IMR-90 (cell line): ENCODE measurements around the gene BCS1L. TPM values are rescaled to one million over a fixed set of nuclear protein-coding genes. Genes with fewer than 3 reads are reported as not detected.

Experiments used
- ATAC-seq: fragments of 200-7000 bp; cut with Tn5 transposase; 2 replicates; pipeline ENCODE4 v1.9.1; 2020; ENCODE audit warnings: low read depth, mild to moderate bottlenecking, moderate library complexity
- BruUV-seq: library from RNA; stranded (reverse); fragments of 400-500 nt; replicated peaks from 2 replicates; lab custom pipeline; 2021; lab: Mats Ljungman, UMichigan
- CTCF ChIA-PET: fragments of 300-600 bp; formaldehyde crosslinking; extraction: SDS; loops from one replicate; lab custom pipeline; 2021; ENCODE audit warnings: antibody characterized with exemption; lab: Yijun Ruan, JAX
- POLR2A ChIA-PET: fragments of 300-600 bp; sonication (Branson Sonifier 250); formaldehyde crosslinking; loops from one replicate; lab custom pipeline; 2022; ENCODE audit warnings: antibody characterized with exemption; ENCODE audit not compliant: unreplicated experiment; lab: Charles Lee
- DNase-seq: peaks from one replicate; pipeline ENCODE4 v3.0.0; 2013
- H2AFZ ChIP-seq: replicated peaks from 2 replicates; pipeline ENCODE3; 2013; ENCODE audit warnings: low read length, mild to moderate bottlenecking; ENCODE audit not compliant: poor library complexity
- H2AK5ac ChIP-seq: 2 replicates; pipeline ENCODE4 v1.6.1; 2013; ENCODE audit warnings: low read depth, low read length, inconsistent platforms
- H2AK9ac ChIP-seq: replicated peaks from 2 replicates; pipeline ENCODE3; 2013; ENCODE audit warnings: mild to moderate bottlenecking, low read depth, low read length, moderate library complexity; ENCODE audit not compliant: poor library complexity
- H2BK120ac ChIP-seq: 2 replicates; pipeline ENCODE4 v1.6.1; 2013; ENCODE audit warnings: low read depth, low read length, inconsistent platforms
- H2BK15ac ChIP-seq: 3 replicates; pipeline ENCODE4 v1.6.1; 2013; ENCODE audit warnings: low read depth, low read length, inconsistent platforms
- H2BK20ac ChIP-seq: 2 replicates; pipeline ENCODE4 v1.6.1; 2013; ENCODE audit warnings: low read depth, mild to moderate bottlenecking, inconsistent platforms, low read length, moderate library complexity
- H2BK5ac ChIP-seq: 2 replicates; pipeline ENCODE4 v1.6.1; 2013; ENCODE audit warnings: mild to moderate bottlenecking, low read depth, low read length, inconsistent platforms; ENCODE audit not compliant: poor library complexity, severe bottlenecking
- H3K14ac ChIP-seq: replicated peaks from 2 replicates; pipeline ENCODE4 v1.6.1; 2013; ENCODE audit warnings: low read depth, low read length, inconsistent platforms
- H3K18ac ChIP-seq: 2 replicates; pipeline ENCODE4 v1.6.1; 2013; ENCODE audit warnings: low read depth, low read length, control low read depth
- H3K23ac ChIP-seq: 2 replicates; pipeline ENCODE4 v1.6.1; 2013; ENCODE audit warnings: low read depth, low read length, inconsistent platforms
- H3K27ac ChIP-seq: 2 replicates; pipeline ENCODE4 v1.5.1; 2013; ENCODE audit warnings: mild to moderate bottlenecking, control low read depth, low read length; ENCODE audit not compliant: insufficient read depth
- H3K27me3 ChIP-seq: 2 replicates; pipeline ENCODE4 v1.6.1; 2013; ENCODE audit warnings: low read length; ENCODE audit not compliant: control insufficient read depth, insufficient read depth
- H3K36me3 ChIP-seq: 2 replicates; pipeline ENCODE4 v1.6.1; 2013; ENCODE audit warnings: low read length, mixed read lengths; ENCODE audit not compliant: control insufficient read depth, insufficient read depth
- H3K4ac ChIP-seq: 2 replicates; pipeline ENCODE4 v1.6.1; 2013; ENCODE audit warnings: low read depth, low read length, inconsistent platforms
- H3K4me1 ChIP-seq: 2 replicates; pipeline ENCODE4 v1.6.1; 2013; ENCODE audit warnings: low read length, mixed read lengths; ENCODE audit not compliant: control insufficient read depth, insufficient read depth
- H3K4me2 ChIP-seq: 2 replicates; pipeline ENCODE4 v1.6.1; 2013; ENCODE audit warnings: low read depth, mild to moderate bottlenecking, control low read depth, low read length, moderate library complexity
- H3K4me3 ChIP-seq: 2 replicates; pipeline ENCODE4 v1.5.1; 2013; ENCODE audit warnings: low read depth, mild to moderate bottlenecking, control low read depth, low read length, moderate library complexity; ENCODE audit not compliant: insufficient read depth
- H3K56ac ChIP-seq: 2 replicates; pipeline ENCODE4 v1.6.1; 2013; ENCODE audit warnings: low read length, inconsistent platforms; ENCODE audit not compliant: insufficient read depth; ENCODE audit errors: extremely low read depth
- H3K79me1 ChIP-seq, 2 experiments: 2 replicates each; pipeline ENCODE4 v1.6.1; 2013; ENCODE audit warnings: low read length in 2 of 2, inconsistent platforms in 1 of 2, low read depth in 1 of 2
- H3K9ac ChIP-seq: 2 replicates; pipeline ENCODE4 v1.6.1; 2013; ENCODE audit warnings: low read depth, low read length, control low read depth
- H3K9me1 ChIP-seq: 2 replicates; pipeline ENCODE4 v1.6.1; 2013; ENCODE audit warnings: low read length, inconsistent platforms; ENCODE audit not compliant: insufficient read depth
- H3K9me3 ChIP-seq: 2 replicates; pipeline ENCODE4 v1.6.1; 2013; ENCODE audit warnings: low read length; ENCODE audit not compliant: control insufficient read depth, insufficient read depth
- H4K20me1 ChIP-seq: 2 replicates; pipeline ENCODE4 v1.6.1; 2013; ENCODE audit warnings: low read length, inconsistent platforms; ENCODE audit not compliant: insufficient read depth
- H4K5ac ChIP-seq: 2 replicates; pipeline ENCODE4 v1.6.1; 2013; ENCODE audit warnings: mild to moderate bottlenecking, low read depth, low read length, control low read depth
- H4K8ac ChIP-seq, 2 experiments: 2 replicates each; pipeline ENCODE4 v1.6.1; 2013; ENCODE audit warnings: low read depth in 2 of 2, low read length in 2 of 2, control low read depth in 1 of 2, inconsistent platforms in 1 of 2
- H4K91ac ChIP-seq: 2 replicates; pipeline ENCODE4 v1.6.1; 2013; ENCODE audit warnings: low read depth, low read length, inconsistent platforms; ENCODE audit not compliant: insufficient read depth
- BHLHE40 ChIP-seq: fragments of 150-350 bp; IDR thresholded peaks from 2 replicates; pipeline ENCODE4 v1.6.1; 2016; ENCODE audit warnings: mild to moderate bottlenecking, low read depth, low read length
- CEBPB ChIP-seq: IDR thresholded peaks from 2 replicates; pipeline ENCODE4 v1.6.1; 2012; ENCODE audit warnings: low read depth, low read length, improper control_type of control experiment
- MAFK ChIP-seq: IDR thresholded peaks from 2 replicates; pipeline ENCODE4 v1.6.1; 2012; ENCODE audit warnings: low read depth, low read length, improper control_type of control experiment
- NFE2L2 ChIP-seq: fragments of 150-350 bp; IDR thresholded peaks from 2 replicates; pipeline ENCODE4 v1.6.1; 2016; ENCODE audit warnings: low read depth, mild to moderate bottlenecking, low read length
- RAD21 ChIP-seq: IDR thresholded peaks from 2 replicates; pipeline ENCODE4 v1.6.1; 2012; ENCODE audit warnings: low read length, improper control_type of control experiment
- RCOR1 ChIP-seq: IDR thresholded peaks from 2 replicates; pipeline ENCODE4 v1.6.1; 2012; ENCODE audit warnings: mild to moderate bottlenecking, low read length, improper control_type of control experiment; ENCODE audit not compliant: insufficient replicate concordance
- whole genome bisulfite sequencing, 2 experiments: methylation state at CpG; one replicate each; pipeline versions ENCODE4 v1.1.5 to v1.1.7; 2013; ENCODE audit warnings: missing lambda C conversion rate in 2 of 2; ENCODE audit not compliant: insufficient read length in 1 of 2; ENCODE audit errors: extremely low coverage in 2 of 2; 5-methylcytosine and 5-hydroxymethylcytosine counted together
- dilution Hi-C: fragments of 300-500 bp; cut with HindIII; formaldehyde crosslinking; loops from one replicate; pipeline ENCODE4 v1.14.3; 2018; ENCODE audit warnings: low sequenced_read_pairs; ENCODE audit not compliant: unreplicated experiment
- in situ Hi-C: fragments of 300-500 bp; cut with MboI; formaldehyde crosslinking; loops from 3 replicates; pipeline ENCODE4 v1.14.3; 2019; ENCODE audit warnings: low sequenced_read_pairs, inconsistent platforms, mixed read lengths
- intact Hi-C: fragments of 100-400 bp; cut with micrococcal nuclease; formaldehyde crosslinking; loops from 2 replicates; pipeline ENCODE4 v1.10.0; 2022
- polyA plus RNA-seq, 3 experiments: library from polyadenylated mRNA; depleted of rRNA; stranded (reverse); fragments of >200 nt; gene quantifications; 2 replicates each; pipeline ENCODE4 v1.2.3, GENCODE V29; 2012; ENCODE audit warnings: low replicate concordance in 1 of 3
- total RNA-seq: library from RNA; depleted of rRNA; stranded (reverse); fragments of >200 nt; gene quantifications from 2 replicates; pipeline ENCODE4 v1.2.3, GENCODE V29; 2012
- TF ChIP-seq, protein P1 (sequence below): conservative IDR thresholded peaks from 2 replicates; pipeline ENCODE4 v1.5.1; 2012; ENCODE audit warnings: mild to moderate bottlenecking, low read depth, low read length, improper control_type of control experiment

The BCS1L gene
- total and polyA plus RNA-seq, 2 of the 4 experiments (the other 2 are of a cell fraction): 39.1 to 56.7 TPM

DNA sequence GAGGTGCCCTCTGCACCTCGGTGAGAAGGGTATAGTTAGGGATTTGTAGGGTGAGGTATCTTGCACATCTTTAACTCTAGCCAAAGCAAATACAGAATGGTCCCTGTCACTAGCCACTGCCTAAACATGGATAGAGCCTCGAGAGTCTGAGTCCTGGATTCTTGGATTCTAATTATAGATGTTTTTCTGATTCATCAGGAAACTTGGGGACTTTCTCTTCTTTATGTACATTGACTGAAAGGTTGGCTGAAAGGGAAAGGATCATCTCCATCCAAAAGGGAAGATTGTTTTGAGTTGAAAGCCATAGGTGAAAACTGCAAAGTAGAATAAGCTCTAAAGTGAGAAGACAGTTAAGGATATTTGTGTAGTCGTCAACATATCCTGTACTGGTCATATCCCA, 20.6 kb downstream of the BCS1L start:
- Histone ChIP-seq H3K79me1 (no peaks in the 10 kb centered on the region), H4K5ac (no peak overlapping the region), H3K9me3 (no peaks in the 10 kb centered on the region), H4K8ac (no peak overlapping the region), H3K18ac (no peak overlapping the region), H4K20me1 (no peaks in the 10 kb centered on the region), H3K4ac (no peak overlapping the region), H2BK120ac (no peak overlapping the region), H3K56ac (no peak overlapping the region), H4K91ac (no peak overlapping the region), H3K4me2 (no peak overlapping the region), H3K4me1 (no peaks in the 10 kb centered on the region), H2AK9ac (no peak overlapping the region), H3K23ac (no peak overlapping the region), H3K27ac (no peak overlapping the region), H2BK15ac (no peak overlapping the region), H2BK20ac (no peak overlapping the region), H3K9me1 (no peaks in the 10 kb centered on the region), H2AK5ac (no peak overlapping the region), H2BK5ac (no peak overlapping the region), H3K27me3 (no peaks in the 10 kb centered on the region), H3K9ac (no peak overlapping the region), H3K36me3 (peaks cover 25% of the 10 kb centered on the region), H2AFZ (no peak overlapping the region), H3K14ac (no peak overlapping the region), H3K4me3 (no peak overlapping the region)
- intact Hi-C loops: no loop called here
- ChIA-PET CTCF (no interaction called here), POLR2A (no interaction called here)
- no TSS peak for BruUV-seq
- no peak for DNase-seq
- dilution Hi-C loops: no loop called here
- TF ChIP-seq CEBPB: no peak
- no peak for TF ChIP-seq BHLHE40
- TF ChIP-seq RCOR1: no peak
- no peak for TF ChIP-seq MAFK
- no peak for TF ChIP-seq NFE2L2
- TF ChIP-seq RAD21: no peak
- TF ChIP-seq, protein P1, sequence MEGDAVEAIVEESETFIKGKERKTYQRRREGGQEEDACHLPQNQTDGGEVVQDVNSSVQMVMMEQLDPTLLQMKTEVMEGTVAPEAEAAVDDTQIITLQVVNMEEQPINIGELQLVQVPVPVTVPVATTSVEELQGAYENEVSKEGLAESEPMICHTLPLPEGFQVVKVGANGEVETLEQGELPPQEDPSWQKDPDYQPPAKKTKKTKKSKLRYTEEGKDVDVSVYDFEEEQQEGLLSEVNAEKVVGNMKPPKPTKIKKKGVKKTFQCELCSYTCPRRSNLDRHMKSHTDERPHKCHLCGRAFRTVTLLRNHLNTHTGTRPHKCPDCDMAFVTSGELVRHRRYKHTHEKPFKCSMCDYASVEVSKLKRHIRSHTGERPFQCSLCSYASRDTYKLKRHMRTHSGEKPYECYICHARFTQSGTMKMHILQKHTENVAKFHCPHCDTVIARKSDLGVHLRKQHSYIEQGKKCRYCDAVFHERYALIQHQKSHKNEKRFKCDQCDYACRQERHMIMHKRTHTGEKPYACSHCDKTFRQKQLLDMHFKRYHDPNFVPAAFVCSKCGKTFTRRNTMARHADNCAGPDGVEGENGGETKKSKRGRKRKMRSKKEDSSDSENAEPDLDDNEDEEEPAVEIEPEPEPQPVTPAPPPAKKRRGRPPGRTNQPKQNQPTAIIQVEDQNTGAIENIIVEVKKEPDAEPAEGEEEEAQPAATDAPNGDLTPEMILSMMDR: no peak
- in situ Hi-C loops: loop anchor here (10.0 kb wide), 1 partner anchor 165 kb away; no protein-coding TSS in a partner anchor
- ATAC-seq: no peak
- WGBS, 2 experiments: no CpG with 5 or more reads among the region's 3 CpGs
